HG03039 (cell line): ENCODE data around the gene ZNF580.
A peak's percentile ranks its signal among the peaks of the same experiment; 100 is the strongest.

Source experiments
- ATAC-seq: cut with Tn5 transposase; IDR thresholded peaks from one replicate; pipeline ENCODE4 v1.9.1; 2021; ENCODE audit warnings: mild to moderate bottlenecking, moderate library complexity; ENCODE audit not compliant: unreplicated experiment

Gene ZNF580

GRCh38 chr19:55605637-55606470, 34.9 kb upstream of the ZNF580 start, which contains the start of gene ZNF865:
Gene ZNF865 (plus strand): TSS chr19:55605647. CDS start chr19:55613619, 7,972 bp downstream.
- ATAC-seq: peak; percentile 12

GRCh38 chr19:55606471-55606787, 34.4 kb upstream of the ZNF580 start:
- no peak for ATAC-seq

- ATAC-seq: no peak
These were observed 34.0 kb upstream of the ZNF580 start for GRCh38 chr19:55606817-55607216.

GRCh38 chr19:55609326-55609725, 31.5 kb upstream of the ZNF580 start:
- ATAC-seq: no peak

- ATAC-seq: no peak
These were observed 29.4 kb upstream of the ZNF580 start for GRCh38 chr19:55611300-55611982.

GRCh38 chr19:55611983-55612645, 28.7 kb upstream of the ZNF580 start:
- no peak for ATAC-seq

GRCh38 chr19:55613396-55613795, 27.4 kb upstream of the ZNF580 start:
- ATAC-seq: no peak

GRCh38 chr19:55613930-55614710, 26.7 kb upstream of the ZNF580 start:
- no peak for ATAC-seq

- no peak for ATAC-seq
These were observed 25.9 kb upstream of the ZNF580 start for GRCh38 chr19:55614711-55615542.

- no peak for ATAC-seq
These were observed 25.0 kb upstream of the ZNF580 start for GRCh38 chr19:55615543-55616394.

GRCh38 chr19:55616395-55616875, 24.4 kb upstream of the ZNF580 start:
- ATAC-seq: no peak

GRCh38 chr19:55617426-55617825, 23.4 kb upstream of the ZNF580 start:
- ATAC-seq: no peak

GRCh38 chr19:55618426-55618825, 22.4 kb upstream of the ZNF580 start:
- ATAC-seq: no peak

GRCh38 chr19:55619286-55619685, 21.5 kb upstream of the ZNF580 start:
- no peak for ATAC-seq

GRCh38 chr19:55620410-55621204, 20.2 kb upstream of the ZNF580 start:
- ATAC-seq: no peak

GRCh38 chr19:55621205-55621672, 19.6 kb upstream of the ZNF580 start:
- no peak for ATAC-seq

GRCh38 chr19:55621673-55622231, 19.1 kb upstream of the ZNF580 start:
- no peak for ATAC-seq
